Activated CD8-positive, alpha-beta memory T cell treated with anti-CD3 and anti-CD28 coated beads for 48 hours (primary cell): ENCODE results near the gene MKNK1.

ENCODE experiments used
- DNase-seq, 3 experiments: peaks; one replicate each; pipeline ENCODE4 v3.0.0-alpha.2; 2020; ENCODE audit warnings: low read depth in 2 of 3, low spot score in 2 of 3

Gene MKNK1

DNA sequence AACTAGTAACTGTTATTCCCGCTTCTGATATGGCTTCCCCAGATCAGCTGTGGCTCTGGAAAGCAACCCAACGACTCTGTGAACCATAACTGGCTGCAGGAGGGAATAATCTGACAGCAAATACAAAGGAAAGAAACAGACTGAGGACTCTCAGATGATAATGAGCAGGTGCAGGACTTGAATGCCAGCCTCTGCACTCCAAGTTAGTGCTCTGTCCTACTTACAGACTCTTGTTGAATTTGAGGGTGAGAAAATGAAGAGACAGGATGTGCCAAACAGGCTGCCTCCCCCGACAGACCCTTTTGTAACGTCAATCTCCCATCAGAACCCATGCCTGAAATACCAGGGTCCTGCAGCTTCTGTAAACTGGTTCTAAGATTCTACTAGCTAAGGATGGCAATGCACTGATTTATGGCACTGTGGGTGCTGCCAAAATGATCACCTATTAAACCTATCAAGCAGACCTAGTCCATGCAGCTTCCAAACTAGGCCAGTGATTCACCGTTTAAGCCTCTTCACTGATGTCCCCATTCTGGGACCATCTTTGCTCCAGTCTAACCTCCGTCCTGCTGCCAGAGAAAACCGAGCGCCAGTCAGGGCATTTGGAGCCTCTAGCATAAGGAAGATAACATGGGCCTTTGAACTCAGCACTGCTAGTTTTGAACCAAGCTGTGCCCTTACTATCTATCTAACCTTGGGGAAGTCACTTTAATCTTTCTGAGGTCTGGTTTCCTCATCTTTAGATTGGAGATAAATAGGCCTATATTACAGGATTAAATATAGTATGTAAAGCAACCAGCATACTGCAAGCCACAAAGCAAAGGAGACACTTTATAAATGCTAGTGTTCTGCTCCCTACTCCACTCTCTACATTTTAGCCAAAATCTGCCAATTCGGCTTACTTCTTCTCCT is 4.8 kb downstream of the MKNK1 start:
- DNase-seq = no peak

DNA sequence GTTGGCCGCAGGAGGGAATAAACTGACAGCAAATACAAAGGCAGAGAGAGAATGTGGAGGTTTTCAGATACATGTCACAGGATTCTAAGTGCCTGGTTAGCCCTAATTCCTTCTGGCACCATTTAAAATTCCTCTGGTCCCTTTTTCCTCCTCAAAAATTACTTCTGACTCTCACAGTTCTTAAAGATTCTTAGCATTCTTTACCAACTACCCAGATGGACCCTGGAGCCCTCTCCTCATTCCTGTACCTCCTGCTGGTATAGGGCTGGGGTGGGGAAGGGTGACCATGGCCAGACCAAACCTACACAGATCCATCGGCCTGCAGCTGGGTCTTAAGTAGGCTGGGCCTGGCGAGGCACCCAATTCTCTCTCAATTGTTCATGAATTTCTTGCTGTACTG is 7.2 kb downstream of the MKNK1 start:
- no peak for DNase-seq

GRCh38 chr1:46596036-46596435 is 8.0 kb downstream of the MKNK1 start:
- no peak for DNase-seq

DNA sequence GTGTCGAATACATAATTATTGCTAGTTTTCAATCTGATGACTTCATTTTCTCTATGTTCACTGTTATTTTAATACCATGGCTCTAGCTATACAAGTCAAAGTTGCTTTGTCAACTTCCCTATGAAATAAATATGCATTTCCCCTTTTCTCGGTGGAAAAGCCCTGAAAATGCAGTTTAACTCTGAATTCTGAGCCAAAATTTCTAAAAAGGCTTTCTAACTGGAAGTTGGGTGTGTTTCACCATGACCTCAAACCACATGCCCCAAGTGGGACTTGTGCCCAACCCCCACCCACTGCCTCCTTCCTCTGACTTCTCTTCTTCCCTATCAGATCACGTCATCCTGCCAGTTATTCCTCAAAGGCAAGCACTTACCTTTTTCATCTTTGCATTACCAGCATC is 8.9 kb downstream of the MKNK1 start:
- no peak for DNase-seq

- DNase-seq = no peak
Observed at GRCh38 chr1:46594063-46594462, 10.0 kb downstream of the MKNK1 start.

DNA sequence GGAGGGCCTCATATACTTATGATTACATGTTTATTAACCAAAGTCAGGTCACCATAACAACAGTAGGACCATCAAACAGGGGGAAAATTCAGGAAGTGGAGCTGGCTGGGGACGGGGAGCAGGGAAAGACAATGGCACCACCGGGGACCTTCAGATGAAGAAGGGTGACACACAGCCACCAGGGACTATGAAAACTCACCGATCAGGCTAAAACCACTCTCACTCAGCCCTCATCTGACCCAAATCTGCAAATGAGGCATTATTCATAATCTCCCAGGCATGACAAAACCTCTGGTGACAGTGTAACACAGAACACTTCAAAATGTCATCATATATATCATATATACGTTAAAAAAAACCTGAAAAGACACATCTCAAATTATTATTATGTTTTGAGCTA is 11.2 kb downstream of the MKNK1 start:
- DNase-seq = no peak

- DNase-seq = no peak
Observed at GRCh38 chr1:46589529-46589928, 14.5 kb downstream of the MKNK1 start.

- DNase-seq = no peak
Observed at GRCh38 chr1:46587069-46587468, 17.0 kb downstream of the MKNK1 start.

GRCh38 chr1:46585312-46585938 is 18.6 kb downstream of the MKNK1 start:
- no peak for DNase-seq

GRCh38 chr1:46583494-46583893 is 20.6 kb downstream of the MKNK1 start:
- no peak for DNase-seq

GRCh38 chr1:46582972-46583371 is 21.1 kb downstream of the MKNK1 start:
- DNase-seq = no peak

DNA sequence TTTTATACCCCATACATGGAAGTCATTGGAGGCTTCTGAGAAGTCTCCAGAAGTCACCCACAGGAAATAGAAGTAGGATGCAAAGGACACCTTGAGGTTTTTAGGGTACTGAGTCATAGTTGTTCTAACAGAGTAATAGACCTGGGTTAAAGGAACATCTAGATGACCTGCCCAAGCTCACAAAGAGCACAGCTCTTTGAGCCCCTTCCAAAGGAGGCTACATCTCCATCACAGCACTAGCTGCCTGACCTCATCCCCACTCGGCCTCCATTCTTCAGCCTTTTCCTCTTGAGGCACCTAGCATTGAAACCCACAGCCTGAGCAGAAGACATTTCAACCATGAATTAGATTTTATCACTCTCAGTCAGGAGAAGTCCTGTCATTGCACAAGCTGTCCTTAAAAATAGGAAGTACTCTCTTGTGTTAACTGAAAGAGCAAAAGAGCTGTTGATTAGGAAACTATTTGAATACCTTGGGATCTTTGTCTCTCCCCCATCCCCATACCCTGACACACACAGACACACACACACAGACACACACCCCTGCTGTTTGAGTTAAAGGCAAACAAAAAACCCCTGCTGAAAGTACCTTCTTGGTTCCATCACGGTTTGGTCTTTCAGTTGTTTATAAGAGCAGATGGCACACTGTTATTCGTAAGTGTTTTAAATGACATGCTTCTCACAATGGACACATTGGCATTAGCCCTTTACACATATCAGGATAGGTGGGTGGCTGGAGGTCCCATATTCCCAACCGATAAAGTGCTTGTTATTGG is 22.2 kb downstream of the MKNK1 start:
- no peak for DNase-seq

GRCh38 chr1:46580140-46580903 is 23.7 kb downstream of the MKNK1 start:
- DNase-seq = no peak

DNA sequence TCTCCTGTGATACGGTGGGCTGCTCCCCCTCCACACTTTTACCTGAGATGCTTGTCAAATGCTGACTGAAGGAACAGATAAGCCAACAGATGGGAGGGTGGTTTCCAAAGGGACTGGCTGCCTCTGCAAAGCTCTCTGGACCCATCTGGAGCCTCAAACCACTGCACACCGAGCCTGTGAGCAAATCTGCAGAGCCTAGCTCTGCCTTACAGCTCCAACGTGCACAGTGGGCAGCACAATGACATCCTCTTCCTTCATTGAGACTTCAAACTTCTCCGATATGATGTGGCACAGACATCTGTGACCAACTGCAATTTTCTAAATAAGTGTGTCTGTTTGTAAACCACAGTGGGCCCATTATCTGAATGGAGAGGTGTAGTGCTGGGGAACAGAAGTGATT is 26.4 kb downstream of the MKNK1 start:
- no peak for DNase-seq

- DNase-seq = no peak
Observed at GRCh38 chr1:46576596-46576995, 27.5 kb downstream of the MKNK1 start.

GRCh38 chr1:46575778-46576177 is 28.3 kb downstream of the MKNK1 start:
- DNase-seq = no peak

DNA sequence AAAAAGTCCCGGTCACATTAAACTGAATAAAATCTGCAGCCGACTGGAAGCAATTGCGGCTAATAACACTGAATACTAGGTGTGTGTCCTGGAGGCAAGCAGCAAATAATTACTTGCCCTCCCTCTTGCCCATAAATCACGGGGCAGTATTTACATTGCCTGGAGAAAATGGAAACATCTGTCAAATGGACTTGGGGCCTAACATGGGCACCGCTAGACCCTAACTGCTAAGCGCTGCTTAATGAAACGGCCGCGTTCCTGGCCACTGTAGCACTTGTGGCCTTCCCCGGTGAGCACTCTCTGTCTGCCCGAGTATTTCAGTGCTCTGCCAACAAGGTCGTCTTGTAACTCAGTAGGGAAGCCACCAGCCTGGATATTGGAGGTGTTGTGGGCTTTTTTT is 28.8 kb downstream of the MKNK1 start:
- DNase-seq = no peak

DNA sequence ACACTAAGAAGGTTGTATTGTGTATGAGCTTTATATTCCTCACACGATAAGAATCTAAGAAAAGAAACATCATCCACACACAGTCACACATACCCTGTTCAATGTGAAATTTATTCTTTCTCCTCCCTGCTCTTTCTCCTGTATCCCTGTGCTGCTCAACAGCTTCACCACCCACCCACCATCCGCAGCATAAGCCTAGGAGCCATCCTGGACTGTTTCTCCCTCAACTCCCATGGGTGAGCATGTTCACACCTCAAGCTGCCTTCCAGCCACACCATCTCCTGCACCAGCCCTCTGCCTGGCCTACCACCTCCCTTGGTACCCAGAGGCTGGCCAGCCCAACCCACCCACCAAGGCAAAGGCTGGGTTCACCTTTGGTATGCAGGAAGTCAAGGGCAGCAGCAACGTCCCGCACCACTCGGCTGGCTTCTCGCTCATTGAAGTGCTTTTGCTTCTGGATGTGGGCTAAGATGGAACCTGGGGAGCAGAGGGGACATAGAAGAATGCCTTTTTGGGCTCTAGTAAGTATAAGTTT is 32.3 kb downstream of the MKNK1 start:
- no peak for DNase-seq

- no peak for DNase-seq
Observed at GRCh38 chr1:46569884-46570725, 34.0 kb downstream of the MKNK1 start.

DNA sequence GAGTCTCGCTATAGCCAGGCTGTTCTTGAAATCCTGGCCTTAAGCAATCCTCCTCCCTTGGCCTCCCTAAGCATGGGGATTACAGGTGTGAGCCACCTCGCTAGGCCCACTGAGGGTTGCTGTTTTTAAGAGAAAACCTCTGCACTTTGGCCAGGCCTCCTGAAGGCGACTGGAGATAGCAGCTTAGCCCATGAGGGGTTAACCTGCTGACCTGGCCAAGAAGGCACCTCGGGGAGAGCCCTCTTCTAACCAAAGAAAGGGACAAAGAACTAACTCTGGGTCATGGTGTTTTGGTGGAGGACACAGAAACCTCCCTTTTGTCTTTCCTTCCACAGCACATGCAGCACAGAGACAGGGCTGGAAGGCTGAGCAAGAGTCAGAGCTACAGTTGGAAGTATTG is 35.0 kb downstream of the MKNK1 start:
- DNase-seq = no peak
